Fibroblast of skin of right quadriceps (primary cell): Measurements from ENCODE around the gene PHLDA1.
"Not testable (repeated sequence)": the region's sequence is repeated elsewhere in the genome, so short reads cannot be mapped to it uniquely, and the experiment has no call there.

Experiments used
- DNase-seq: peaks from one replicate; pipeline ENCODE4 v3.0.0-alpha.2; 2013

The PHLDA1 gene

DNA sequence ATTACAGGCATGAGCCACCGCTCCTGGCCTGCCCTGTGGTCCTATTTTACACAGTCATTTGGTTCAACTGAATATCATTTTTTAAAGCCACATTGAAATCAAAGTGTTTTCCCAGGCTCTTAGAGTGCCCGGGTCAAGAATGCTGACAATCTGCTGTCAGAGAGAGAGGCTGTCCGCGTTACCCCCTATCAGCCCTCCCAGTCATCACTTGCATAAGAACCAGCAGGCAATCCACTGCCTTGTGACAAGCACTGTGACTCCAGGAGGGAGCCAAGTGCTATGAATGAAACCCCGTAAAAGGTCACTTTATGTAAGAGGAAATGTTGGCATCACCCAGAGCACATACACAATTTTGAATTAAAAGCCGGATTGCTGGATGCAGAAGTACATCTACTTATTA is 13.5 kb downstream of the PHLDA1 start:
- DNase-seq: peak; percentile 48

DNA sequence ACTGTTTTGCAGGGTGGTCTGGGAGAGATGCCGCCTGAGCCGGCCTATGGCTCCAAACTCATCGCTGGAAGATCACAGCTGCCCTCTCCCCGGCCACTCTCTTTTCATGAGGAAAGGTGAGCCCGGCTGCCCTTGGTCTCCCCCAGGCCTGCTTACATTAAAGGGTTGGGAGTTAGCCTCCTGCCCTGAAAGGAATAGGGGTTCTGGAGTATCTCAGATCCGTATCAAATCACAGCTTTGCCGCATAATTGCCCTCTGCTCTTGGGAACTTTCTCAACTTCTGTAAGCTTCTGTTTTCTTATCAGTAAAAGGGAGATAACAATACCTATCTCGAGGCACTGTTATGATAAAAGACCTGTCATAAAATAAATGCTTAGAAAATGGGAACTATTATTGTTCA is 17.6 kb downstream of the PHLDA1 start:
- no peak for DNase-seq

DNA sequence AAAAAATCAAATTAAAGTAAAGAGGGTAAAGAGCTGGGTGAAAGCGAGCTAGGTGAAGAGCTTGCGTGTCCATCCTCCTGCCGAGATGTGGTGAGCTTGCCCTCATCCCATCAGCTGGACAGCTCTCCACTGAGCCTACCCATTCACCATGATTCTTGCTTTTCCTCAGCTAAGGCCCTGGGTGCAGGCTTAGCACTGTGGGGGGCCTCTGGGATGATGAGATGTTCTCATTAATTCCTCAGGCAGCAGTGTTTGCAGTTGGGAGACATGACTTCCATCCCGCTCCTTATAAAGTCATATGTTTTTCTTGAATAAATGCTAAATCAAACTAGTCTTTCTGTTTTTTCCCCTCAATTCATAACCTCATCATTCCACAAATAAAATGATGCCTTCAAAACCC is 18.0 kb downstream of the PHLDA1 start:
- DNase-seq: no peak

DNA sequence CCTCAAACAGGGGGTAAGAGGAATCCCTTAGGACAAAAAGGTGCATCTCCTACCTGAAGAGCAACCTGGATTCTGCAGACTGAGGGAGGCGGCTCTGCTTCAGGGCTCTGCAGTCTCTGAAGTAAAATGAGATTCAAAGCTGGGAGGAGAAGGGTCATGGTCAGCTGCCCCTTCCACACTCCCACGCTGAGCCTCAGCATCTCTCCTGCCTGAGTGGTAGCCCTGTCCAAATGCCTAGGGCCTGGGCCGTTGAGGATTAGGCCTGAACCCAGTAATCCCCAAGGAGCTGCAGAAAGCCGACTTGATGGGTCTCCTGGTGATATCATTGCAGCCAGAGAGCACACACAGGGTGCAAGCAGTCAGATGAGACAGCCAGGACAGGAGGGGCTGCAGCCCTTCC is 18.9 kb downstream of the PHLDA1 start:
- DNase-seq: no peak

DNA sequence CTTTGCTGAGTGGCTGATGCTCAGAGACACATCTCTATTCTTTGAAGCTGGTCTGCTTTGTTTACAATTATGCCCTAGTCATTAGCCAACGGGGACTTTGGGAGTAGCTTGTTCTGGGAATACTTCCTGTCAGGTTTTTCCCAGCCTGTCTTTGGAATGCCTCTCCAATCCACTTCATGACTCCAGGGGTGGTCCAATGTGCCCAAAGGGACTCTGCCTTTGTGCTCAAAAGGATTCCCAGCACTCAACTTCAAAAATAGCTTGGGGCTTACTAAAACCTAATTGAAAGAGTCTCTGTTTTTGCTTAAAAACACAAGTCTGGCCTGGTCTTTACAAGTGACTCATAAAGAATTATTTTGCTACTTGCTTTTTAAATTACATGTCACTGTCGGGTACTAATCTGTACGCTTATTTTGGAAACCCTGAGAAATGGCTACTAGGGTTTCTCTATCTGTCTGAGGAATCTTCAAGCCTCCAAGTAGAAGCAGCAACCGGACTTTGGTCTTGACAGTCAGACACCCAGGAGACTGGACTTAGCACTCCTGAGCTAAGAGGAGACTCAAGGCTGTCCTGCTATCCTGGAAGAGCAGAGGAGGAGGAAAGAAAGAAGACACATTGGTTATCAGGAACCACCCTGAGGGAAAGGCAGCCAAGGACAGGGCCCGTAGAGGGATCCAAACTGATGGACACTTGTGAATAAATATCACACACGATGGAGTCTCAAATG is 20.7 kb downstream of the PHLDA1 start:
- DNase-seq: peak; percentile 84

DNA sequence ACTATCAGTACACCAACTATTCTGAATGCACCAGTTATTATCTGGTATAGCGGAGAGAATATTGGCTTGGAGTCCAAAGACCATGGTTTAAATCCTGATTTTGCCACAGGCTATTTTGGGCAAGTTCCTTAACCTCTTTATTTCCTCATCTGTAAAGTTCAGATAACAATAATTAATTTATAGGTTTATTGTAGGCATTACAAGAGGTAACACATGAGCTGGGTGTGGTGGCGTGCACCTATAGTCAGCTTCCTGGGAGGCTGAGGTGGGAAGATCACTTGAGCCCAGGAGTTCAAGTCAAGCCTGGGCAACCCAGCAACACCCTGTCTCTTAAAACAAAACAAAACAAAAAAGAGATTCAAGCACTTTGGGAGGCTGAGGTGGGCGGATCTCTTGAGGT is 23.1 kb downstream of the PHLDA1 start:
- no peak for DNase-seq

DNA sequence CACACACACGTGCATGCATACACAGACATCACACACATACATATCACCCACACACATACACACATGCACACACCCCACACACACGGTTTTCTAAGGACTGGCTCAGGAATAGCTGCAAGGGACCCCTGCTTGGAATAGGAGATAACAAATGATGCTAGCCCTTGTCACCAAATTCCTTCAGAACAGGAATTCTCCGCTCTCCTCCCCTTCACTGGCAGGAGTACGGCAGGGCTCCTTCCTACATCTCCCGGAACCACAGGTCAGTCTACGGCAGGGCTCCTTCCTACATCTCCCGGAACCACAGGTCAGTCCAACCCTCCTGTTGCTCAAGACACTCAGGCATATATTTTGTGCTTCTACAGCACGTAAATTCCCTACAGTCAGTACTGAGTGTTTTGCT is 23.9 kb downstream of the PHLDA1 start:
- DNase-seq: no peak

DNA sequence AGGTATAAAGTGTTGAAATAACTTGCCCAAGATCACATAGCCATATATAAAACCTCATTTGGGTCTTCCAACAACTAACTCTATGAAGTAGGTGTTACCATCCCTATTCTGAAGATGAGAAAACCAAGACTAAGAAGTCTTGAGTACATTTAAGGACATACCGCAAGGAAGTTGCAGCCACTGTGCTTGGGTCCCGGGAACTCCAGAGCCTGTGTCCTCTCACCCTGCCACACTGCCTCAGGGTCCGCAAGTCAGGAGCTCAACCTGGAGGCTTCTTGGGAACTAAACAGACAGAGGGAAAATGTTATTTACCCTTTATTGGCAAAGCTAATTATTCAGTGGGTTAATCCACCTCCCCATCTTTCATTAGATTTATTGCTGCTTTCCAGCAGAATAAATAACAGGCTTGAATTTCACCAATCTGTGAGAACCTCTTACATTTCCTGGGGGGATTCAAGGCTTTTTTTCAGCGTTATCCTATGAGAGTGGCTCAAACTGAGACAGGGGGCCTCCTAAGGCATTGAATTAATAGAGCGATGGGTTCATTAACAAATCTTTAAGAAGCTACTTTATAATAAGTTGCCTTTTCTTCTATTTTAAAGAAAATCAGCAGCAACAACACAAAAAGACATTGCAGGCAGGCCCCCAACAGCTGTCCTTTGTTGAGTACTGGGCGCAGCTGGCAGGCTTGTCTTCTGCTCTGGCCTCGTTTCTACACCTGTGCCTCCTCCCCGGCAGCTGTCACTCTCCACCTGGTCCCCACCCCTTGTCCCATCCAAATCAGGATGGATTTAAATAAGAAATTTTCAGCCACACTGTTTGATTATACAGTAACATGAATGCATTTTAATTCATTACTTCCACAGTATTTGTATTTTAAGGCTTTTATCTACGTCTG is 25.3 kb downstream of the PHLDA1 start:
- no peak for DNase-seq

DNA sequence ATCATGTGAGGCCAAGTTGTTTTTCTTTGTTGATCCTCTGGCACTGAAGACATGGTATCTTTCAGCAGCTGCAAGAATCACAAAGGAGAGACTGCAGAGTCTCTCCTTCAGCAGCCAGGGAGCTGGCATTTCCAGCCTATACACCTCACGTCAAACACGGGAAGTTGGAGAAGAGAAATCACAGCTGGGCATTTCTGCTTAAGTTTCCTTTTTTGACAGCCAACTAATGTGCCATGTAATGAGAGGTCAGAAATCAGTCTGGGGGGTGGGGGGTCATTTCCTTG is 28.3 kb downstream of the PHLDA1 start:
- no peak for DNase-seq

DNA sequence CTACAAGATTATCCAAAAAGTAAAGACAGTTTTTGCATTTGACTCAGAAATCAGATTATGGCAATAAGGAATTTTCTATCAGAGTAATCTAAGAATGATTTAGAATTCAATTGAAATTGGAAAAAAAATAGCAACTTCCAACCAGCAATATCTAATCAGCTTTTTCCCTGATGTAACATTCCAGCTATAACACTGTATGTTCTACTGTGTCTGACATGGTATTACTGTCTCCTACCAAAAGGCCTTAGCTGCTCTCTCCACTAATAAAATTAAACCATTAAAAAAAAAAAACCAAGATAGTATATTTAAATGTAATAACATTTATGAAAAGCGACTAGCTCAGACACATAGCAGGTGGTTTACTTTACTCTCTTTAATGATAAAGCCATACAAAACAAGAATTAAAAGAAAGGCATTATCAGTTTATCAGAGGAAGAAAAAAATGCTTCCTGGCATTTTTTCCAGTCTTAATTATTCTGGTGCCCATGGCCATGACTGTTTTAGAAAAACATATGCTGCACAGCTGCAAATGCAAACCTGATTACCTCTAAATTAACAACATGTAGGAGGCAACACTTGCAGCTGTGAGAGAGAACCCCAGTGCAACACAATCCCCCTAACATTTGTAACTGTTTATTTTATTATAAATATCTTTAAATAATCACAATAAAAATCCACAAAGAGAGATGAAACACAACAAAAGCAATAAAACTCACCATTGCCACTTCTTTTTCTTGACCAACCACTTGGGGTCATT is 28.8 kb downstream of the PHLDA1 start:
- no peak for DNase-seq

DNA sequence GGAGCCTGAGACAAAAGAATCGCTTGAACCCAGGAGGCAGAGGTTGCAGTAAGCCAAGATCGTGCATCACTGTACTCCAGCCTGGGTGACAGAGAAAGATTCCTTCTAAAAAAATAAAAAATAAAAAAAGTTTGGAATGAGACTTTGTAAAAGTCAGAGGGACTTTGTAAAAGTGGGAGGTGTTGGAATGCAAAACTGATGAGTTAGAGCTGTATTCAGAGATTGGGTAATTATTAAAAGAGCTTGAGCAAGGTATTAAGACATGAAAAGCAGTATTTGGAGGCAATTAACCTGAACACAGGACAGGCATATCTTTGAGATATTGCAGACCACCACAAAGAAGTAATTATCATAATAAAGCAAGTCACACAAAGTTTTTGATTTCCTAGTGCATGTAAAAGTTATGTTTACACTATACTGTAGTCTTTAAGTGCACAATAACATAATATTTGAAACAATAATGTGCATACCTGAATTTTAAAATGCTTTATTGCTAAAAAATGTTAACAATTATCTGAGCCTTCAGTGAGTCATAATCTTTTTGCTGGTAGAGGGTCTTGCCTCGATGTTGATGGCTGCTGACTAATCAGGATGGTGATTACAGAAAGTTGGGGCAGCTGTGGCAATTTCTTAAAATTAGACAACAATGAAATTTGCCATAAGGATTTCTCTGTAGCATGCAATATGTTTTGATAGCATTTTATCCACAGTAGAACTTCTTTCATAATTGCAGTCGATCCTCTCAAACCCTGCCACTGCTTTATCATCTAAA is 33.1 kb downstream of the PHLDA1 start:
- DNase-seq: no peak

DNA sequence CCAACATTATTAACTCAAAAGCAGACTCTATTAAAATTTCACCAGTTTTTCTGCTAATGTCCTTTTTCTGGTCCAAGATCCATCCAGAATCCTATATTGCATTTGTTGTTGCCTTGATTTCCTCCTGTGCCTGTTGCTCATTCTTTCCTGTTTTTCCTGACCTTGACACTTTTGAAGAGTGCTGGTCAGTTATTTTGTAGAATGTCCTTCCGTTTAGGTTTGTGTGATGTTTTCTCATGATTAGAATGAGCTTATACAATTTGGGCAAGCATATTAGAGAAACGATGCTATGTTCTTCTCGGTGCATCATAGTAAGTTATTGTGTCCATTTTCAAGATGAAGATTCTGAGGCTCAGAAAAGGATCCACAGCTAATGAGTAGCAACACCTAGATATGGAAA is 33.9 kb downstream of the PHLDA1 start:
- no peak for DNase-seq

DNA sequence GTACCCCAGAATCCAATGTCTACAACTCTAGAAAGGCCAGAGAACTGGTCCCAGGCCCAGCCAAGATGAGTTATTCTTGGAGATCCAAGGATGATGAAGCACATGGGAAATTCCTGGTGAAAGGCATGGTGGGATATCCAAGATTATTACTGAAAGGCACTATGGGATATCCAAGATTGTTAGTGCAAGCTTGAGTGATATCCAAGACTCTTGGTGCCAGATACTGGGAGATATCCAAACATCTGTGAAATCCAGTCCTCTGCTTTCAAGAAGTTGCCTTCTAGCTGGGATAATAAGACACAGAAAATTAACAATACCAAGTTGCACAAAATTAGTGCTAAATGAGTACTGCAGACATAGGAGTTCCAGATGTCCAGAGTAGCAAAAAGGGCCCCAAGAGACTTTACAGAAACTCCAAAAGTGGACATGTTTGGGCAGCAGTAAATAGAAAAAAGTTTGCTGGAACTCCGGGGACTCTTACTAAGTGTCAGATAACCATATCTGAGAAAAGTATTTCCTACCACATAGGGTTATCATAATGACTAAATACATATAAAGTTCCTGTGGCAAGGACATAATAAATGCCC is 34.6 kb downstream of the PHLDA1 start:
- DNase-seq: no peak

DNA sequence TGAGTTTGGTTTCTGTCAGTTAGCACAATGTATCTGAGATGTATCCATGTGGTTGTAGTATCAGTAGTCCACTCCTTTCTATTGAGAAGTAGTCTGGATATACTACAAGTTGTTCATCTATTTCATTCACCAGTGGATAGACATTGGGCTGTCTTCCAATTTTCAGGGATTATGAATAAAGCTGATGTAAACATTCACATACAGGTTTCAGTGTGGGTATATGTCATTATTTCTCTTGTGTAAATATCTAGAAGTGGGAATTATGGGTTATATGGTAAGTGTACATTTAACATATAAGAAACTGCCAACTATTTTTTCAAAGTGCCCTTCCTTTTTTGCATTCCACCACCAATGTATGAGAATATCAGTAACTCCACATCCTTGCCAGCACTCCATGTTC is 35.9 kb downstream of the PHLDA1 start:
- no peak for DNase-seq

DNA sequence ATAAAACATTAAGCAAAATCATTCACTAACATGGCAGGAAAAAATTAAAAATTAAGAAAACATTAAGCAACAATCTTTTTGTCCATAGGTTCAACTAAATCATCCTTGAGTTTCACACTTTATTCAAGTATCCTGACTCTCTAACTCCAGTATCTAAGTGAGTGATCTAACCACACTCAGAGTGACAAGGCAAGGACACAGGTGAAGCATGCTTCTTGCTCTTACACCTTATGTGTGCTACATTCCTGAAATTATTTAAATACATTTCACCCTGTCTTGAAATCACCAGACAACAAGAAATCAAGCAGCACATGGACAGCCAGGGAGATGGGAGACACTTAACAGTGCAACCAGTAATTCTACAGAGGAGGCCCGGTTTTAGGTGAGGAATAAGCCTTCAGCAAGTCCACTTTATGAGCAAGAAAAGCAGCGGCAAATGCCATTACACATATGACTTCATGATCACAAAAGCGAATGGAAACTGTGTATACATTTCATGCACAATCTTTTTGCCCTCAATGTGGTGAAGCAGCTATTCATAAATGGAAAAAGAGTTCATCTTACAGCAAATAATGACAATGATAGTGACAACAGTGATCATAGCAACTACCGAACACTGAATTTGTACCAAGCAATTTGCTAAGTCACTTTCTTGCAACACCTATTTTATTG is 37.4 kb downstream of the PHLDA1 start:
- no peak for DNase-seq

DNA sequence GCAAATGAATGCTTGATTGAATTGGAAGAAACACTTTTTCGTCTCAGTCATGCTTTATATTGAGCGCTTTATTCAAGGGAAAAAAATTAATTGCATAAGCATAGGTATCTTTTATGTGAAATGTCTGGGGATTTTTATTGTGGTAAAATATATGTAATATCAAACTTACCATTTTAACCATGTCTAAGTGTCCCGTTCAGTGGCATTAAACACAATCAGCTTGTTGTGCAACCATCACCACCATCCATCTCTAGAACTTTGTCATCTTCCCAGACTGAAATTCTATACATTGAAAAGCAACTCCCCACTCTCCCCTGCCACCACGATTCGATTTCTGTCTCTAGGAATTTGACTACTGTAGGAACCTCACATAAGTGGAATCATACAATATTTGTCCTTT is 39.8 kb downstream of the PHLDA1 start:
- no peak for DNase-seq

DNA sequence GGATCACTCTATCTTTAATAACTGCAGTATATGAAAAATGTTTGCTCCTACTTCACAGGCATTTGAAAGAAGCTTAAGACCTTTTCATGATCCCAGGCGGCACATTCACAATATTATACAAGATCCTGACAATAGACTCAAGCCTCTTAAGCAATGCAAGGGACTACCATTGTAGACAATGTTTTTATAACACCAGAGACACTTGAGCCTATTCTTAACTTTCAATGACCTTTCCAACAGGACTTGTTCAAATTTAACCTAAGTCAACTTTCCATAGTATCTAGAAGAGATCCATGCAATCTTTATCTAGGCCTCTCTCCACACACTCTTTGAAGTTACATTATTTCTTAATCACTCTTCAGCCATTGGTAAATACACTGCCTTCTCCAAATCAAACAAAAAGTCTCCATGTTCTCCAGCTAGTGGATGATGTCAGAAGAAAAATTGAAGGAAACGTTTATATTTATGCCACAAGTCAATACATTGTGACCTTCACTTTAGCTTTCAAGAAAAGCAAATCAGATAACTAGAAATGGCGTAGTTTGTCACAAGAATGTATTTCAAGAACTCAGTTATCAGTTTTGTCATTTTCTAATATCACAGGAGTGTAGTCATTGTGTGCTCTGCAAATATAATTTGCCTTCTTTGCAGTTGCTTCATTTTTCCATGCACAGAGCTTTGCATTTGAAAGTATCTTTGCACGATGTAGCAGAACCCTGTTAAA is 41.2 kb downstream of the PHLDA1 start:
- no peak for DNase-seq

DNA sequence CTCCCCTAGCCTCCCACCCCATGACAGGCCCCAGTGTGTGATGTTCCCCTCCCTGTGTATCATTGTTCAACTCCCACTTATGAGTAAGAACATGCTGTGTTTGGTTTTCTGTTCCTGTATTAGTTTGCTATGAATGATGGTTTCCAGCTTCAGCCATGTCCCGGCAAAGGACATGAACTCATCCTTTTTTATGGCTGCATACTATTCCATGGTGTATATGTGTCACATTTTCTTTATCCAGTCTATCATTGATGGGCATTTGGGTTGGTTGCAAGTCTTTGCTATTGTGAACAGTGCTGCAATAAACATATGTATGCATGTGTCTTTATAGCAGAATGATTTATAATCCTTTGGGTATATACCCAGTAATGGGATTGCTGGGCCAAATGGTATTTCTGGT is 43.9 kb downstream of the PHLDA1 start:
- DNase-seq: not testable (repeated sequence)

DNA sequence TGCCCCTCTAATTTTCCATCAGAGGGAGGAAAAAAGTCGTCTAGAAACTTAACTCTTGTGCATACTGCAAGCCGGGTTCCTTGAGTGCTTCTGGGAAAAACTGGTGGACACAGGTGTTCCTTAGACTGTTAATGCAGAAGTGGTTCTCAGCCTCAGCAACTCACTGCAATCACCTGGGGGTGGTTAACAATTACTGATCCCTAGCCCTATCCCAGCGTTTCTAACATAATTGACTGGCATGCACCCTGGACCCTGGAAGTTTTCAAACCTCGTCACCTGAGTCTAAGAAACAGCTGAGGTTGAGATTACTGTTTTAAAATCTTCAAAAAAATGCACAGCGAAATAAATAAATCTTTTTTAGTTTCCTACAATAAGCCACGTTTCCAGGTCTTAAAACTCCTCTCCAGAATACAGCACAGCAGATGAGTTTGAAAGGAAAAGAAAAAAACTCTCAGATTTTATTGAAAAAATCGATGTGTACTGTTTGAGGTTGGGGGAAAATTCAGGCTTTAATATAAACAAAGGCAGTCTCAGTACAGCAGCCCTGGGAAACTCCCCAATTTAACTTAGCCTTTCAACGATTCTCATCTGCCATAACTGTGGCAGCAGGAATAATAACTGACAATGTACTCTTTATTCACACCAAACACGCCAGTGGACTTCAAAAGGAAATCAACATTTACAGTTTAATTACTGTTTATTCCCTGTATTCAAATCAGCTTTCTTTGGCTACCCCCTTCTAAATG is 45.4 kb downstream of the PHLDA1 start:
- DNase-seq: no peak

DNA sequence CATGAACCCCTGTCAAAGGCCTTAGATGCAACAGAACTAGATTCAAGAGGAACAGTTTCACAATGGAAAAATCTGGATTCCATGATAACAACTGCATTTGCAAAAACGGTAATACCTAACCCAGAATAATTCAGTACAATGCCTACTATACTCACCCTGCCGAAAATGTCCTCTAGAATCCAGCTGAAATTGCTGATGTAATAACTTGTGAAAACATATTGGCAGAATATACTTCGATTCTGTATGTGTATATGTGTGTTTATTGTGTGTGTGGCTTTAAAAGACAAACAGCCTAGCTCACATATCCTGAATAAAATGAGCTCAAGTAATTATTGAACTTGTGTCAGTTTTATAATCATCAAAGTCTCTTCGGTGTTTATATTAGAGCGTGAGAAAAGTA is 46.0 kb downstream of the PHLDA1 start:
- no peak for DNase-seq
